GM19328 (cell line): ENCODE results near the gene R3HDM2.

ENCODE experiments used
- ATAC-seq: cut with Tn5 transposase; IDR thresholded peaks from one replicate; pipeline ENCODE4 v1.9.1; 2021; ENCODE audit warnings: mild to moderate bottlenecking, moderate library complexity; ENCODE audit not compliant: unreplicated experiment

Gene R3HDM2

GRCh38 chr12:57430931-57431566, at the start of gene R3HDM2:
Gene R3HDM2 (minus strand): TSS chr12:57431043. CDS start chr12:57310428, 120,615 bp downstream.
- ATAC-seq: peak; percentile 94

GRCh38 chr12:57479376-57480115, 48.7 kb upstream of the R3HDM2 start, which contains the start of gene ARHGAP9:
Gene ARHGAP9 (minus strand): TSS chr12:57479866. CDS start chr12:57479406, 460 bp downstream.
- ATAC-seq: no peak

- ATAC-seq: no peak
Observed at GRCh38 chr12:57479043-57479375, 48.2 kb upstream of the R3HDM2 start.

- no peak for ATAC-seq
Observed at GRCh38 chr12:57477710-57478681, 47.2 kb upstream of the R3HDM2 start.

- no peak for ATAC-seq
Observed at GRCh38 chr12:57476993-57477709, 46.3 kb upstream of the R3HDM2 start.

- ATAC-seq: peak; percentile 27
Observed at GRCh38 chr12:57476162-57476992, 45.5 kb upstream of the R3HDM2 start.

- ATAC-seq: no peak
Observed at GRCh38 chr12:57475271-57476161, 44.7 kb upstream of the R3HDM2 start.

GRCh38 chr12:57474862-57475261, 44.0 kb upstream of the R3HDM2 start:
- ATAC-seq: no peak

GRCh38 chr12:57474430-57474829, 43.6 kb upstream of the R3HDM2 start:
- no peak for ATAC-seq

- no peak for ATAC-seq
Observed at GRCh38 chr12:57473886-57474285, 43.0 kb upstream of the R3HDM2 start.

GRCh38 chr12:57473392-57473791, 42.5 kb upstream of the R3HDM2 start:
- no peak for ATAC-seq

GRCh38 chr12:57472391-57472790, 41.5 kb upstream of the R3HDM2 start:
- ATAC-seq: no peak

GRCh38 chr12:57471661-57472060, 40.8 kb upstream of the R3HDM2 start:
- ATAC-seq: no peak

- no peak for ATAC-seq
Observed at GRCh38 chr12:57470970-57471656, 40.3 kb upstream of the R3HDM2 start.

- no peak for ATAC-seq
Observed at GRCh38 chr12:57470286-57470969, 39.6 kb upstream of the R3HDM2 start.

GRCh38 chr12:57469296-57470164, 38.7 kb upstream of the R3HDM2 start:
- ATAC-seq: no peak

GRCh38 chr12:57467915-57468314, 37.1 kb upstream of the R3HDM2 start:
- ATAC-seq: no peak
